ENCODE results near the gene STN1. TPM values are rescaled to one million over a fixed set of nuclear protein-coding genes. Genes with fewer than 3 reads are reported as not detected.

STN1 gene
- total and polyA plus RNA-seq, 9 of the 15 experiments (the other 6 are each of a cell fraction or from before 2014, with no cell fraction given): 9.1 to 19.6 (median 13.8) TPM

- POLR2A ChIA-PET: interaction anchor here (0.6 kb wide), 2 partner anchors 27 to 101 kb away, joined by 3 read pairs; partner anchors contain the start of gene STN1
These were observed 27.3 kb downstream of the STN1 start for GRCh38 chr10:103890688-103891087.

More at GRCh38 chr10:103890688-103891087, 27.3 kb downstream of the STN1 start:
- Histone ChIP-seq H4K20me1 (replicated peaks; ENCODE audit: control insufficient read depth, insufficient read depth, low read length) (no peaks in the 10 kb centered on the region), H3K4me3 (no peak overlapping the region), H3K79me2 (ENCODE audit: control insufficient read depth, insufficient read depth, low read length) (no peaks in the 10 kb centered on the region), H3K27me3 (ENCODE audit: control insufficient read depth in 2 of 2, insufficient read depth in 2 of 2, low read length in 2 of 2) (no peaks in the 10 kb centered on the region), H3K4me2 (ENCODE audit: insufficient read depth, low read length) (no peak overlapping the region), H3K36me3 (ENCODE audit: control insufficient read depth, insufficient read depth, low read length) (peaks cover 3% of the 10 kb centered on the region; the same call in 2 of the 3 replicates), H2AFZ (ENCODE audit: low read depth, low read length) (no peak overlapping the region), H3K9me1 (ENCODE audit: control insufficient read depth, insufficient read depth, low read length) (no peaks in the 10 kb centered on the region), H3K4me1 (replicated peaks in 1 of 2; ENCODE audit: control insufficient read depth in 2 of 2, insufficient read depth in 2 of 2, low read length in 2 of 2) (no peaks in the 10 kb centered on the region), H3K27ac (ENCODE audit: extremely low read depth, low read depth, low read length) (no peak overlapping the region), H3K9me3 (replicated peaks; ENCODE audit: control insufficient read depth, insufficient read depth, low read depth, low read length) (no peaks in the 10 kb centered on the region), H3K9ac (ENCODE audit: insufficient read depth in 1 of 2, low read depth in 2 of 2, low read length in 2 of 2) (no peak overlapping the region)
- intact Hi-C loops (cut with micrococcal nuclease) (no loop called here), in situ Hi-C loops (cut with MboI) (loop anchor here (10.0 kb wide), 1 partner anchor 314 kb away; no protein-coding TSS in a partner anchor)
- CTCF ChIA-PET (ENCODE audit: low intra/inter-chr PET ratio): interaction anchor here (0.5 kb wide), 1 partner anchor 230 kb away, joined by 4 read pairs; no protein-coding TSS in a partner anchor
- ATAC-seq (no peak), DNase-seq (ENCODE audit: extremely low read depth in 1 of 4, low spot score in 3 of 4) (no peak), FAIRE-seq (no peak)
- BruUV-seq (replicated peaks): no TSS peak
- 64% methylated on average over 2 of the region's 2 CpGs for WGBS (ENCODE audit: insufficient coverage, low coverage, missing lambda C conversion rate)
- TF ChIP-seq ZKSCAN3 (CRISPR knock-in tag; IDR thresholded peaks at IDR 0.05): no peak
- no peak for TF ChIP-seq ARID2 (IDR thresholded peaks at IDR 0.05)
- no peak for TF ChIP-seq NCOA6 (IDR thresholded peaks at IDR 0.05)
- TF ChIP-seq, protein P1, sequence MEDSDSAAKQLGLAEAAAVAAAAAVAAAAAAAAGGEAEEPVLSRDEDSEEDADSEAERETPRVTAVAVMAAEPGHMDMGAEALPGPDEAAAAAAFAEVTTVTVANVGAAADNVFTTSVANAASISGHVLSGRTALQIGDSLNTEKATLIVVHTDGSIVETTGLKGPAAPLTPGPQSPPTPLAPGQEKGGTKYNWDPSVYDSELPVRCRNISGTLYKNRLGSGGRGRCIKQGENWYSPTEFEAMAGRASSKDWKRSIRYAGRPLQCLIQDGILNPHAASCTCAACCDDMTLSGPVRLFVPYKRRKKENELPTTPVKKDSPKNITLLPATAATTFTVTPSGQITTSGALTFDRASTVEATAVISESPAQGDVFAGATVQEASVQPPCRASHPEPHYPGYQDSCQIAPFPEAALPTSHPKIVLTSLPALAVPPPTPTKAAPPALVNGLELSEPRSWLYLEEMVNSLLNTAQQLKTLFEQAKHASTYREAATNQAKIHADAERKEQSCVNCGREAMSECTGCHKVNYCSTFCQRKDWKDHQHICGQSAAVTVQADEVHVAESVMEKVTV (CRISPR knock-in tag; IDR thresholded peaks at IDR 0.05): no peak
- TF ChIP-seq CREBBP (IDR thresholded peaks at IDR 0.05; ENCODE audit: low read depth, low read length): no peak
- TF ChIP-seq, protein P2, sequence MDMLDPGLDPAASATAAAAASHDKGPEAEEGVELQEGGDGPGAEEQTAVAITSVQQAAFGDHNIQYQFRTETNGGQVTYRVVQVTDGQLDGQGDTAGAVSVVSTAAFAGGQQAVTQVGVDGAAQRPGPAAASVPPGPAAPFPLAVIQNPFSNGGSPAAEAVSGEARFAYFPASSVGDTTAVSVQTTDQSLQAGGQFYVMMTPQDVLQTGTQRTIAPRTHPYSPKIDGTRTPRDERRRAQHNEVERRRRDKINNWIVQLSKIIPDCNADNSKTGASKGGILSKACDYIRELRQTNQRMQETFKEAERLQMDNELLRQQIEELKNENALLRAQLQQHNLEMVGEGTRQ (CRISPR knock-in tag; IDR thresholded peaks at IDR 0.05): no peak
- TF ChIP-seq SMAD1 (IDR thresholded peaks at IDR 0.05; ENCODE audit: low read depth, low read length, partially characterized antibody): no peak
- no peak for TF ChIP-seq ZBTB8A (IDR thresholded peaks at IDR 0.05; ENCODE audit: partially characterized antibody)
- no peak for TF ChIP-seq XRCC4 (IDR thresholded peaks at IDR 0.05; ENCODE audit: extremely low read depth, insufficient read depth, insufficient read length)
- no peak for TF ChIP-seq E2F3 (CRISPR knock-in tag; IDR thresholded peaks at IDR 0.05)
- TF ChIP-seq HNRNPUL1 (IDR thresholded peaks at IDR 0.05; ENCODE audit: low read length): no peak
- no peak for TF ChIP-seq ELF4 (CRISPR knock-in tag; IDR thresholded peaks at IDR 0.05)
- TF ChIP-seq, protein P3, sequence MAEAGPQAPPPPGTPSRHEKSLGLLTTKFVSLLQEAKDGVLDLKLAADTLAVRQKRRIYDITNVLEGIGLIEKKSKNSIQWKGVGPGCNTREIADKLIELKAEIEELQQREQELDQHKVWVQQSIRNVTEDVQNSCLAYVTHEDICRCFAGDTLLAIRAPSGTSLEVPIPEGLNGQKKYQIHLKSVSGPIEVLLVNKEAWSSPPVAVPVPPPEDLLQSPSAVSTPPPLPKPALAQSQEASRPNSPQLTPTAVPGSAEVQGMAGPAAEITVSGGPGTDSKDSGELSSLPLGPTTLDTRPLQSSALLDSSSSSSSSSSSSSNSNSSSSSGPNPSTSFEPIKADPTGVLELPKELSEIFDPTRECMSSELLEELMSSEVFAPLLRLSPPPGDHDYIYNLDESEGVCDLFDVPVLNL (CRISPR knock-in tag; IDR thresholded peaks at IDR 0.05; ENCODE audit: low read depth): no peak
- TF ChIP-seq ZKSCAN1 (IDR thresholded peaks at IDR 0.05; ENCODE audit: low read depth, low read length): no peak
- TF ChIP-seq HMG20B (CRISPR knock-in tag; IDR thresholded peaks at IDR 0.05): no peak
- TF ChIP-seq ATF1 (CRISPR knock-in tag; IDR thresholded peaks at IDR 0.05): no peak
- TF ChIP-seq ATF1 (tag; IDR thresholded peaks at IDR 0.05): no peak
- no peak for TF ChIP-seq SNAPC5 (CRISPR knock-in tag; IDR thresholded peaks at IDR 0.05)
- no peak for TF ChIP-seq TARDBP (IDR thresholded peaks at IDR 0.05)
- TF ChIP-seq NFYB (IDR thresholded peaks at IDR 0.05; ENCODE audit: extremely low read depth, insufficient read length): no peak

All from K562 (cell line).